Fibroblast of lung (primary cell): ENCODE measurements around the gene NOL12. TPM values are rescaled to one million over a fixed set of nuclear protein-coding genes. Genes with fewer than 3 reads are reported as not detected.
A peak's percentile ranks its signal among the peaks of the same experiment; 100 is the strongest.

Source experiments
- DNase-seq, 2 donors: peaks; one replicate each; pipeline versions ENCODE4 v3.0.0 to v3.0.0-alpha.2; 2010; ENCODE audit warnings: low read depth in 2 of 2
- H2AFZ ChIP-seq: 2 replicates; pipeline ENCODE4 v1.5.1; 2012; ENCODE audit warnings: low read length, control low read depth, inconsistent platforms
- H3K27ac ChIP-seq: 2 replicates; pipeline ENCODE4 v1.5.1; 2011; ENCODE audit warnings: low read length, control low read depth; ENCODE audit not compliant: insufficient read depth
- H3K27me3 ChIP-seq: 2 replicates; pipeline ENCODE4 v1.5.1; 2011; ENCODE audit warnings: mild to moderate bottlenecking, low read length; ENCODE audit not compliant: control insufficient read depth, insufficient read depth
- H3K36me3 ChIP-seq: 2 replicates; pipeline ENCODE4 v1.5.1; 2011; ENCODE audit warnings: low read length; ENCODE audit not compliant: control insufficient read depth, insufficient read depth
- H3K4me1 ChIP-seq: 2 replicates; pipeline ENCODE4 v1.5.1; 2011; ENCODE audit warnings: low read length; ENCODE audit not compliant: control insufficient read depth, insufficient read depth; ENCODE audit errors: extremely low read depth
- H3K4me2 ChIP-seq: 2 replicates; pipeline ENCODE4 v1.5.1; 2011; ENCODE audit warnings: low read length, control low read depth; ENCODE audit not compliant: insufficient read depth; ENCODE audit errors: extremely low read depth
- H3K4me3 ChIP-seq, 4 experiments: fragments of 200-600 bp in 1 of 4; sonication (generic) in 1 of 4; replicated peaks in 1 of 4; 2 replicates each; pipeline ENCODE4 v1.5.1; 2011 to 2016; ENCODE audit warnings: low read length in 4 of 4, low read depth in 3 of 4, mild to moderate bottlenecking in 3 of 4, control low read depth in 2 of 4, inconsistent platforms in 1 of 4, mixed read lengths in 1 of 4; ENCODE audit not compliant: insufficient read depth in 1 of 4; ENCODE audit errors: control extremely low read depth in 1 of 4
- H3K79me2 ChIP-seq: 2 replicates; pipeline ENCODE4 v1.5.1; 2012; ENCODE audit warnings: mild to moderate bottlenecking, low read length, inconsistent platforms; ENCODE audit not compliant: control insufficient read depth, insufficient read depth
- H3K9ac ChIP-seq: 2 replicates; pipeline ENCODE4 v1.5.1; 2011; ENCODE audit warnings: mild to moderate bottlenecking, low read length, control low read depth; ENCODE audit not compliant: insufficient read depth
- H3K9me3 ChIP-seq: 2 replicates; pipeline ENCODE4 v1.5.1; 2012; ENCODE audit warnings: low read depth, low read length; ENCODE audit not compliant: control insufficient read depth, insufficient read depth
- H4K20me1 ChIP-seq: 2 replicates; pipeline ENCODE4 v1.5.1; 2011; ENCODE audit warnings: low read length; ENCODE audit not compliant: control insufficient read depth, insufficient read depth; ENCODE audit errors: extremely low read depth
- CTCF ChIP-seq, 2 donors: IDR thresholded peaks in 1 of 2; conservative IDR thresholded peaks in 1 of 2; 1 replicate in 1 of 2; 2 replicates in 1 of 2; pipeline ENCODE4 v1.5.1; 2011 to 2012; ENCODE audit warnings: low read length in 2 of 2, control low read depth in 1 of 2, inconsistent platforms in 1 of 2, low read depth in 1 of 2, mild to moderate bottlenecking in 1 of 2
- EZH2 ChIP-seq: IDR thresholded peaks from 2 replicates; pipeline ENCODE4 v1.5.1; 2012; ENCODE audit warnings: low read length, control low read depth, mild to moderate bottlenecking; ENCODE audit errors: missing control alignments
- polyA plus RNA-seq, 2 donors: library from polyadenylated mRNA; depleted of rRNA in 1 of 2; stranded (reverse) in 1 of 2; unstranded in 1 of 2; fragments of >200 nt; gene quantifications; 2 replicates each; pipeline ENCODE4 v1.2.1, GENCODE V29; 2011 to 2012; ENCODE audit warnings: missing spikeins in 1 of 2
- total RNA-seq: library from RNA; depleted of rRNA; stranded (reverse); fragments of >200 nt; gene quantifications from 2 replicates; pipeline ENCODE4 v1.2.1, GENCODE V29; 2014

Gene NOL12
- total and polyA plus RNA-seq, 2 donors (not counting 1 experiment from before 2014, with no cell fraction given), result 12.8 to 15.4 TPM

GRCh38 chr22:37657590-37658132 is 28.5 kb upstream of the NOL12 start:
- DNase-seq, result no peak
- H4K20me1 ChIP-seq, result no peaks in the 10 kb centered on the region
- H3K27me3 ChIP-seq, result no peaks in the 10 kb centered on the region
- peaks cover 2% of the 10 kb centered on the region for H3K36me3 ChIP-seq
- no peaks in the 10 kb centered on the region for H3K9me3 ChIP-seq
- H3K9ac ChIP-seq, result peak overlapping the region; percentile 28
- peaks cover 30% of the 10 kb centered on the region for H3K79me2 ChIP-seq
- H3K4me1 ChIP-seq, result peaks cover 26% of the 10 kb centered on the region
- H3K27ac ChIP-seq, result peak overlapping the region; percentile 64
- peak overlapping the region; percentile 73 for H3K4me2 ChIP-seq
- H3K4me3 ChIP-seq, result peak overlapping the region; percentile 19 to 69 (median 47)
- no peak for TF ChIP-seq EZH2
- H2AFZ ChIP-seq, result peak overlapping the region; percentile 70

DNA sequence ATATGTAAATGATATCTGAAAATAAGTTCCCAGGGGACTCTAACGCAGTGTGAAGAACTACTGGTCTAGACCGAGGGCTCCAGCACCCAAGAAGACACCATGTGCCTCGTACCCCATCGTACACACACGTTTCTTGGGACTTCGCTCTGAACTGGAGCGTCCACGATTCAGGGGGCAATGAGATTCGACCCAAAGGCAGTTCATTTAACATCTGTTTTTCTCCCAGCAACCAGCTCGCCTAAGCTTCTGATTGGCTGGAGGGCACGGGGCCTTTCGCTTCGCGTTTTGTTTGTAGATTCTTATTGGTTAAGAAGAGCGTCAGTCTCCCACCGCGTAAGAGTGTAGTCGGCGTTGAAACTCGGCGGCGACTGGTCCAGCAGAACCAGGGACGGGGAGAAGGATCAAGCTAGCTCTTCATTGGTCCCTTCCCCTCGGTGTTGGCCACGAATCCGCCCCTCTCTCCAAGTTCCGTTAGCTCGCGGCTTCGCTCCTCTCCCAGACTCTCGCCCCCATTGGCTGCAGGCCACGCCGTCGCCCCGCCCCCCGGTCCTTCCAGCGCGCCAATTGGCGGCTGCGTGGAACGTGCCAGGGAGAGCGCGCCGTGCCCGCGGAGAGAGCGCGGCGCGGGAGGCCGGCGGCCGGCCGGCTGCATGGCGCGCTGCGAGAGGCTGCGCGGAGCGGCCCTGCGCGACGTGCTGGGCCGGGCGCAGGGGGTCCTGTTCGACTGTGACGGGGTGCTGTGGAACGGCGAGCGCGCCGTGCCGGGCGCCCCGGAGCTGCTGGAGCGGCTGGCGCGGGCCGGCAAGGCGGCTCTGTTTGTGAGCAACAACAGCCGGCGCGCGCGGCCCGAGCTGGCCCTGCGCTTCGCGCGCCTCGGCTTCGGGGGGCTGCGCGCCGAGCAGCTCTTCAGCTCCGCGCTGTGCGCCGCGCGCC is 27.7 kb upstream of the NOL12 start, which contains the start of gene PDXP:
PDXP (plus strand) TSS at position 591 of the 933 bp plus-strand sequence; CDS start at position 651, 60 bp downstream.
- H3K79me2 ChIP-seq, result peaks cover 33% of the 10 kb centered on the region
- peak within 1 kb of the TSS; percentile 92 for H3K4me2 ChIP-seq
- peak within 1 kb of the TSS; percentile 64 for H3K27ac ChIP-seq
- peak within 1 kb of the TSS; percentile 70 for H2AFZ ChIP-seq
- peak within 1 kb of the TSS; percentile 67 to 79 (median 70) for H3K4me3 ChIP-seq
- H3K36me3 ChIP-seq, result peaks cover 2% of the 10 kb centered on the region
- H4K20me1 ChIP-seq, result no peaks in the 10 kb centered on the region
- H3K27me3 ChIP-seq, result no peaks in the 10 kb centered on the region
- peak within 1 kb of the TSS; percentile 65 for H3K9ac ChIP-seq
- H3K9me3 ChIP-seq, result no peaks in the 10 kb centered on the region
- peaks cover 27% of the 10 kb centered on the region for H3K4me1 ChIP-seq
- peak; percentile 100 for DNase-seq
- TF ChIP-seq EZH2 (no peak), CTCF (conservative IDR thresholded peaks at IDR 0.05 in 1 of 2, IDR thresholded peaks at IDR 0.05 in 1 of 2; ENCODE audit: low read depth in 1 of 2, low read length in 2 of 2) (no peak)

DNA sequence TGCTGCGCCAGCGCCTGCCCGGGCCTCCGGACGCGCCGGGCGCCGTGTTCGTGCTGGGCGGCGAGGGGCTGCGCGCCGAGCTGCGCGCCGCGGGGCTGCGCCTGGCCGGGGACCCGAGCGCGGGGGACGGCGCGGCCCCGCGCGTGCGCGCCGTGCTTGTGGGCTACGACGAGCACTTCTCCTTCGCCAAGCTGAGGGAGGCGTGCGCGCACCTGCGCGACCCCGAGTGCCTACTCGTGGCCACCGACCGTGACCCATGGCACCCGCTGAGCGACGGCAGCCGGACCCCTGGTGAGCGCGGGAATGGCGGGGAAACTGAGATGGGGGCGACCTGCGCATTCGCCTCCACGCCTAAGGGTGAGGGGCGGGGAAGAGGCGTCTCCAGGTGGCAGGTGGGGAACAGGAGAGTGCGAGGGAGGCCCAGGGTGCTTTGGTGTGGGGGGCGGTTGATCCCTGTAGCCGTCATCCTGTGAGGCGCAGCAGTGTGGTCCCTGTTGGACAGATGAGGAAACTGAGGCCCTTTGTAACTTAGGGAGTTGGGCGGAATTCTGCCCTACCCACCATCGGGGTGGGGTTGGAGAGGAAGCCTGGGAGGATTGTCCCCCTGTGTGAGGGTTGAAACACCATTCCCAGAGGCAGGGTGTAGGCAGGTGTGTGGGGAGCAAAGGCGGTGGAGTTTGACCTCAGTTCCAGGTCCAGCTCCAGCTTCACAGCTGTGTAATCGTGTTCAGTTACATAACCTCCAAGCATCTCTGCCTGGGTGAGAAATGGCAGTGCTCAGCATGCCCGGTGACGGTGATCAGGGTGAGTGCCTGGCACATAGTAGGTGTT is 26.9 kb upstream of the NOL12 start:
- H3K27ac ChIP-seq, result peak overlapping the region; percentile 54
- no peaks in the 10 kb centered on the region for H3K36me3 ChIP-seq
- H3K9me3 ChIP-seq, result no peaks in the 10 kb centered on the region
- H3K9ac ChIP-seq, result peak overlapping the region; percentile 65
- peaks cover 35% of the 10 kb centered on the region for H3K79me2 ChIP-seq
- no peak for DNase-seq
- no peaks in the 10 kb centered on the region for H3K27me3 ChIP-seq
- no peak for TF ChIP-seq CTCF (conservative IDR thresholded peaks at IDR 0.05 in 1 of 2, IDR thresholded peaks at IDR 0.05 in 1 of 2; ENCODE audit: low read depth in 1 of 2, low read length in 2 of 2)
- no peak for TF ChIP-seq EZH2
- H3K4me2 ChIP-seq, result peak overlapping the region; percentile 92
- peak overlapping the region; percentile 59 to 79 (median 69) for H3K4me3 ChIP-seq
- no peak overlapping the region for H2AFZ ChIP-seq
- H3K4me1 ChIP-seq, result peaks cover 30% of the 10 kb centered on the region
- no peaks in the 10 kb centered on the region for H4K20me1 ChIP-seq
